T-cell (primary cell): ENCODE data around the gene FAM83E. TPM values are rescaled to one million over a fixed set of nuclear protein-coding genes. Genes with fewer than 3 reads are reported as not detected.
A peak's percentile ranks its signal among the peaks of the same experiment; 100 is the strongest.

ENCODE experiments used
- ATAC-seq, 4 experiments: fragments of 200-7000 bp in 3 of 4; fragments of 150-1000 bp in 1 of 4; cut with Tn5 transposase; replicated peaks in 1 of 4; 1 replicate in 3 of 4; 2 replicates in 1 of 4; pipeline ENCODE4 v1.10.0; 2021; ENCODE audit warnings: moderate library complexity in 3 of 4, mild to moderate bottlenecking in 2 of 4, moderate number of reproducible peaks in 1 of 4
- CTCF ChIA-PET, 2 donors: fragments of 300-600 bp; sonication (Branson Sonifier 250); formaldehyde crosslinking; loops; one replicate each; lab custom pipeline; 2022; ENCODE audit warnings: antibody characterized with exemption in 2 of 2; lab: Charles Lee
- POLR2A ChIA-PET, 2 donors: fragments of 300-600 bp; sonication (Branson Sonifier 250); formaldehyde crosslinking; loops; one replicate each; lab custom pipeline; 2022; ENCODE audit warnings: antibody characterized with exemption in 2 of 2; lab: Charles Lee
- DNase-seq, 35 experiments: peaks; one replicate each; pipeline versions ENCODE4 v3.0.0 to v3.0.0-alpha.2; 2013 to 2023
- H3K27ac ChIP-seq: one replicate; pipeline ENCODE4 v1.5.1; 2013; ENCODE audit warnings: low read length
- H3K27me3 ChIP-seq, 2 experiments: replicated peaks in 1 of 2; 1 replicate in 1 of 2; 2 replicates in 1 of 2; pipeline versions ENCODE4 v1.6.1 to v1.7.0; 2013; ENCODE audit warnings: low read length in 1 of 2, mixed read lengths in 1 of 2; ENCODE audit not compliant: control insufficient read depth in 2 of 2, insufficient read depth in 2 of 2; ENCODE audit errors: extremely low read depth in 1 of 2
- H3K36me3 ChIP-seq, 2 donors: 1 replicate in 1 of 2; 2 replicates in 1 of 2; pipeline versions ENCODE4 v1.6.1 to v1.7.0; 2013; ENCODE audit warnings: low read length in 1 of 2; ENCODE audit not compliant: control insufficient read depth in 2 of 2, insufficient read depth in 1 of 2; ENCODE audit errors: extremely low read depth in 1 of 2
- H3K4me1 ChIP-seq, 2 experiments: 1 replicate in 1 of 2; 2 replicates in 1 of 2; pipeline versions ENCODE4 v1.6.1 to v1.7.0; 2013; ENCODE audit warnings: low read length in 2 of 2, mixed read lengths in 1 of 2; ENCODE audit not compliant: insufficient read depth in 2 of 2, control insufficient read depth in 1 of 2; ENCODE audit errors: extremely low read depth in 1 of 2
- H3K4me3 ChIP-seq, 2 donors: 1 replicate in 1 of 2; 2 replicates in 1 of 2; pipeline versions ENCODE4 v1.5.1 to v1.7.0; 2013; ENCODE audit warnings: mild to moderate bottlenecking in 2 of 2, low read length in 1 of 2, moderate library complexity in 1 of 2; ENCODE audit not compliant: control insufficient read depth in 1 of 2; ENCODE audit errors: extremely low read depth in 1 of 2
- H3K9me3 ChIP-seq: 2 replicates; pipeline ENCODE4 v1.7.0; 2013
- H3K27ac Mint-ChIP-seq, 2 donors: one replicate each; pipeline ENCODE4 v1.8.0; 2020 to 2021; ENCODE audit warnings: mild to moderate bottlenecking in 2 of 2, mixed read lengths in 2 of 2
- H3K27me3 Mint-ChIP-seq, 2 donors: one replicate each; pipeline ENCODE4 v1.8.0; 2021 to 2022; ENCODE audit warnings: mixed read lengths in 2 of 2
- H3K36me3 Mint-ChIP-seq: one replicate; pipeline ENCODE4 v1.8.0; 2021; ENCODE audit warnings: mixed read lengths
- H3K4me1 Mint-ChIP-seq, 3 donors: one replicate each; pipeline ENCODE4 v1.8.0; 2020 to 2022; ENCODE audit warnings: mixed read lengths in 3 of 3, mild to moderate bottlenecking in 1 of 3
- H3K4me3 Mint-ChIP-seq, 3 donors: one replicate each; pipeline ENCODE4 v1.8.0; 2020 to 2022; ENCODE audit warnings: mild to moderate bottlenecking in 3 of 3, mixed read lengths in 3 of 3, moderate library complexity in 3 of 3
- H3K9me3 Mint-ChIP-seq, 3 donors: one replicate each; pipeline ENCODE4 v1.8.0; 2020 to 2022; ENCODE audit warnings: mixed read lengths in 3 of 3
- WGBS: methylation state at CpG from one replicate; pipeline ENCODE4 v1.1.5; 2013; ENCODE audit warnings: missing lambda C conversion rate; ENCODE audit not compliant: insufficient coverage; 5-methylcytosine and 5-hydroxymethylcytosine counted together
- total RNA-seq, 35 experiments: library from RNA in 6 of 35; stranded (reverse) in 6 of 35; fragments of 120-200 nt in 1 of 35; gene quantifications; one replicate each; pipeline versions ENCODE4 v1.2.1 to v1.2.4 and lab custom pipeline; 2013 to 2026

FAM83E gene
- total RNA-seq, 5 donors from 2014 or later (not counting 1 experiment from before 2014, with no cell fraction given): 2.3 to 3.0 (median 2.7) TPM; not detected in 1

DNA sequence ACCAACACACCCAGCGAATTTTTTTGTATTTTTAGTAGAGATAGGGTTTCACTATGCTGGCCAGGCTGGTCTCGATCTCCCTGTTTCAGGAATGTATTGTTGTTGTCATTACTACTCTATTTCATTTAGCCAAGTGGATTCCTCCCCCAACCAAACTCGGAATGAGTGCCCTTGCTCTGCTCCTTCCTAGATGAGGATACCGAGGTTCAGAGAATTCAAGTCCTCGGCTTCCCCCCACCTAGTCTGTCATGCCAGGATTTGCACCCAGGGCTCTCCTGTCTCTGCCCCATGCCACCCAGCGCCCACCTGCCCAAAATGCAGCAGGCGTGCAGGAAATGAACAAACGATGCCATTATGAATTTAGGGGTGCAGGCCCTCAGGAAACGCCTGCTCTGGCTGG is 11.9 kb downstream of the FAM83E start:
- POLR2A ChIA-PET: interaction anchor here (0.6 kb wide), 2 partner anchors 19 to 66 kb away, joined by 5 to 11 read pairs; no protein-coding TSS in a partner anchor
- no peaks in the 10 kb centered on the region for H3K36me3 ChIP-seq
- Mint-ChIP-seq H3K4me1 (no peaks in the 10 kb centered on the region), H3K27me3 (no peaks in the 10 kb centered on the region), H3K4me3 (no peak overlapping the region), H3K36me3 (no peaks in the 10 kb centered on the region), H3K27ac (no peak overlapping the region), H3K9me3 (no peaks in the 10 kb centered on the region)
- no peaks in the 10 kb centered on the region for H3K9me3 ChIP-seq
- peaks cover 0 to 2% of the 10 kb centered on the region in 2 experiments for H3K4me1 ChIP-seq
- H3K4me3 ChIP-seq: no peak overlapping the region
- CTCF ChIA-PET: no interaction called here
- ATAC-seq (no peak), DNase-seq (no peak)
- WGBS: 83% methylated on average over 5 of the region's 9 CpGs
- peaks cover 0 to 20% of the 10 kb centered on the region in 2 experiments for H3K27me3 ChIP-seq
- H3K27ac ChIP-seq: no peak overlapping the region

DNA sequence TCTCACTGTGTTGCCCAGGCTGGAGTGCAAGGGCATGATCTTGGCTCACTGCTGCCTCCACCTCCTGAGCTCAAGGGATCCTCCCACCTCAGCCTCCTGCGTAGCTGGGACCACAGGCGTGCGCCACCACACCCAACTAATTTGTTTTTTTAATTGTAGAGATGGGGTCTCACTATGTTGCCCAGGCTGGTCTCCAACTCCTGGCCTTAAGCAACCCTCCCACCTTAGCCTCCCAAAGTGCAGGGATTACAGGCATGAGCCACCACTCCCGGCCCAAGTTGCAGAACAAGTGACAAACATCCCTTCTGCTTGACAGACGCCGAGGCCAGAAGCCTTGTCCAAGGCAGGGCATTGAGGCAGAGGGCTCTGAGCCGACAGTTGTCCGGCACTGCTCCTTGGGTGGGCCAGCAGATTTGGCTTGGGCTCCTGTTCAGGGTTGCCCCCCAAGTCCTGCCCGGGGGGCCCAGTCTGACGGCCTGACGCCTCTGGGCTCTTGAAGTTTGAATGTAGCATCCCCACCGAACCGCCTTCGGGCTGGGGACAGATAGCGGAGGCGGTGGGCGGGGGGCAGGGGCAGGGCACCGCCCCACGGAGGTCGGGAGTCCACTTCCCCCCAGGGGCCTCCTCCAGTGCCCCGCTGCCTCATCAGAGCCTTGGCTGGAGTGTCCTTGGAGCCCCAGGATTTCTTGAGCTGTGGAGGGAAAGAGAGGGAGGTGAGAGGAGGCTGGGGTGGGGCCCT is 14.0 kb downstream of the FAM83E start:
- Mint-ChIP-seq H3K27me3 (no peaks in the 10 kb centered on the region), H3K4me1 (peaks cover 0 to 13% (median 6%) of the 10 kb centered on the region in 3 donors), H3K9me3 (no peaks in the 10 kb centered on the region), H3K4me3 (no peak overlapping the region), H3K36me3 (no peaks in the 10 kb centered on the region), H3K27ac (no peak overlapping the region)
- ChIA-PET CTCF (no interaction called here), POLR2A (interaction anchor here in 1 of 2 donors (0.6 kb wide), 1 partner anchor 433 kb away, joined by 10 read pairs; no protein-coding TSS in a partner anchor)
- peaks cover 0 to 22% of the 10 kb centered on the region in 2 experiments for H3K4me1 ChIP-seq
- H3K36me3 ChIP-seq: no peaks in the 10 kb centered on the region
- 89% methylated on average over 15 of the region's 21 CpGs for WGBS
- H3K27me3 ChIP-seq: peaks cover 0 to 20% of the 10 kb centered on the region in 2 experiments
- no peaks in the 10 kb centered on the region for H3K9me3 ChIP-seq
- no peak for ATAC-seq
- H3K27ac ChIP-seq: no peak overlapping the region
- no peak for DNase-seq
- H3K4me3 ChIP-seq: no peak overlapping the region

DNA sequence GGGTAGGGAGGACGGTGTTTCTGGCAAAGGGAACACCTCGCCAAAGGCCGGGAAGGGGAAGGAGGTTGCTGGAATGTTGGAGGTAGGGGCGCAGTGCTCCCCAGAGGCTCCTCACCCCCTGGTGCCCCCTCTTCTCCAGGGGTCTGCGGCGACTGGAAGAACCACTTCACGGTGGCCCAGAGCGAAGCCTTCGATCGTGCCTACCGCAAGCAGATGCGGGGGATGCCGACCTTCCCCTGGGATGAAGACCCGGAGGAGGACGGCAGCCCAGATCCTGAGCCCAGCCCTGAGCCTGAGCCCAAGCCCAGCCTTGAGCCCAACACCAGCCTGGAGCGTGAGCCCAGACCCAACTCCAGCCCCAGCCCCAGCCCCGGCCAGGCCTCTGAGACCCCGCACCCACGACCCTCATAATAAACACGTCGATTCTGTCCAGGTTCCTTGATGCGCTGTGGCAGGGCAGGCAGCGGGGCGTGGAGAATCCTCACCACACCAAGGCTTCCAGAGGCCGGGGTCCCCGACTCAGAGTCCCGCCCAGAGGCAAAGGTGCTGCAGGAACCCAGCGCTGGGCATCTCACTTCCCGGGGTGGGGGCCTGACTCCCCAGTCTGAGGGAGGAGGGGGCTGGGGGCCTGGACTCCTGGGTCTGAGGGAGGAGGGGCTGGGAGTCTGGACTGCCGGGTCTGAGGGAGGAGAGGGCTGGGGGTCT is 15.7 kb downstream of the FAM83E start:
- Histone ChIP-seq H3K36me3 (no peaks in the 10 kb centered on the region), H3K9me3 (no peaks in the 10 kb centered on the region), H3K4me3 (no peak overlapping the region), H3K27me3 (peaks cover 0 to 20% of the 10 kb centered on the region in 2 experiments), H3K27ac (no peak overlapping the region), H3K4me1 (peaks cover 0 to 25% of the 10 kb centered on the region in 2 experiments)
- Mint-ChIP-seq H3K4me1 (peaks cover 0 to 17% (median 9%) of the 10 kb centered on the region in 3 donors), H3K4me3 (no peak overlapping the region), H3K27ac (no peak overlapping the region), H3K27me3 (no peaks in the 10 kb centered on the region), H3K9me3 (no peaks in the 10 kb centered on the region), H3K36me3 (no peaks in the 10 kb centered on the region)
- CTCF ChIA-PET: interaction anchor here in 1 of 2 donors (0.7 kb wide), 1 partner anchor 115 kb away, joined by 3 read pairs; no protein-coding TSS in a partner anchor
- POLR2A ChIA-PET: no interaction called here
- WGBS: 85% methylated on average over 26 of the region's 30 CpGs
- ATAC-seq (no peak), DNase-seq (no peak)

DNA sequence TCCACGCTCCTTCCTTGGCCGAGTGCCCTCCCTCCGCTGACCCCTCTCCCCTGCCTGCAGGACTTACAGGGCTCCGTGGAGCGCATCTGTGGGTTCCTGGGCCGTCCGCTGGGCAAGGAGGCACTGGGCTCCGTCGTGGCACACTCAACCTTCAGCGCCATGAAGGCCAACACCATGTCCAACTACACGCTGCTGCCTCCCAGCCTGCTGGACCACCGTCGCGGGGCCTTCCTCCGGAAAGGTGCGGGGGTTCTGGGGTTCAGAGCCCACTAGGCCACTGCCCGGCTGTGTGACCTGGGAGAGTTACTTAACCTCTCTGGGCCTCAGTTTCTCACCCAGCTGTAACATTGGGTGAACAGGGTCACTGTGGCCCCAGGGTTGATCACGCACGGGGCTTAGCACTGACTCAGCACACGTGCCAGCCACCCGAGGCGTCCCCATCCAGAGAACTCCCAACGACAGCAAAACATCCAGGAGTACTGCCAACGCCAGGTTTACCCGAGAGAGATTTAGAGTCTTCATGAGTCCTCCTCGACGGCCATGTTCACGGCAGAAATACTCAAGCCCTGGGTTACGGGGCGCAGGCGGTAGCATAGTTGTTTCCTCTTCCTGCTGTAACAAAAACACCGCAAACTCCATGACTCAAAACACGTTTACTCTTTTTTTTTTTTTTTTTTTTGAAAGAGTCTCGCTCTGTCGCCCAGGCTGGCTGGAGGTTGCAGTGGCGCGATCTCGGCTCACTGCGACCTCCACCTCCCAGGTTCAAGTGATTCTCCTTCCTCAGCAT is 18.0 kb downstream of the FAM83E start:
- POLR2A ChIA-PET: interaction anchor here in 1 of 2 donors (0.7 kb wide), 1 partner anchor 74 kb away, joined by 7 read pairs; no protein-coding TSS in a partner anchor
- H3K4me3 ChIP-seq: peak overlapping the region in 1 of 2 donors; percentile 44
- Mint-ChIP-seq H3K36me3 (no peaks in the 10 kb centered on the region), H3K27ac (peak overlapping the region; percentile 86 to 88), H3K4me1 (peaks cover 0 to 24% (median 9%) of the 10 kb centered on the region in 3 donors), H3K27me3 (no peaks in the 10 kb centered on the region), H3K9me3 (no peaks in the 10 kb centered on the region), H3K4me3 (peak overlapping the region; percentile 51 to 75 (median 70))
- DNase-seq (peak in 28 of 35 experiments; percentile 25 to 74 (median 40)), ATAC-seq (peak; percentile 74 to 89 (median 83))
- CTCF ChIA-PET: interaction anchor here in 1 of 2 donors (0.6 kb wide), 1 partner anchor 263 kb away, joined by 3 read pairs; no protein-coding TSS in a partner anchor
- no peaks in the 10 kb centered on the region for H3K9me3 ChIP-seq
- H3K4me1 ChIP-seq: peaks cover 0 to 28% of the 10 kb centered on the region in 2 experiments
- no peaks in the 10 kb centered on the region for H3K36me3 ChIP-seq
- 72% methylated on average over 30 of the region's 39 CpGs for WGBS
- H3K27ac ChIP-seq: peak overlapping the region; percentile 75
- peaks cover 0 to 20% of the 10 kb centered on the region in 2 experiments for H3K27me3 ChIP-seq

DNA sequence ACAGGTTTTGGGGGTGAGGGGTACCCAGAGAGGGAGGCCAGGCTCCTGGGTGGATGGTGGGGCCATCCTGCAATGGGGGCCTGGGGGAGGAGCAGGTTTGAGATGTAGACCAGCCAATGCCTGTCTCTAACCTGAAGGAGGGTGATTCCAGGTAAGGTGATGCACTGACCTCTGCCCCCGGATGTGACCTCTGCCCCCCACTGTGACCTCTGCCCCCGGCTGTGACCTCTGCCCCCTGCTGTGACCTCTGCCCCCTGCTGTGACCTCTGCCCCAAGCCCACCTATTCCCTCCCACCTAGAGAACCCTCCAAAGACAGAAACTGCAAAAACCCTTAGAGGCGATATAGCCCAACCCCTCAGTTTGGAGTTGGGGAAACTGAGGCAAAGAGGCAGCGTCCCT is 18.6 kb downstream of the FAM83E start:
- POLR2A ChIA-PET: no interaction called here
- Histone ChIP-seq H3K36me3 (no peaks in the 10 kb centered on the region), H3K4me3 (peak overlapping the region in 1 of 2 donors; percentile 44), H3K27ac (peak overlapping the region; percentile 75), H3K27me3 (peaks cover 0 to 20% of the 10 kb centered on the region in 2 experiments), H3K9me3 (no peaks in the 10 kb centered on the region), H3K4me1 (peaks cover 0 to 28% of the 10 kb centered on the region in 2 experiments)
- Mint-ChIP-seq H3K27ac (peak overlapping the region; percentile 86 to 88), H3K36me3 (no peaks in the 10 kb centered on the region), H3K4me1 (peaks cover 0 to 27% (median 9%) of the 10 kb centered on the region in 3 donors), H3K9me3 (no peaks in the 10 kb centered on the region), H3K27me3 (no peaks in the 10 kb centered on the region), H3K4me3 (peak overlapping the region in 2 of 3 donors; percentile 70 to 75)
- no peak for DNase-seq
- 100% methylated on average over 1 of the region's 4 CpGs for WGBS
- CTCF ChIA-PET: interaction anchor here in 1 of 2 donors (0.6 kb wide), 1 partner anchor 1334 kb away, joined by 3 read pairs; no protein-coding TSS in a partner anchor
- ATAC-seq: no peak
